ELF-1 (cell line): ENCODE measurements around the gene CNTLN.
"Not testable (repeated sequence)": the region's sequence is repeated elsewhere in the genome, so short reads cannot be mapped to it uniquely, and the experiment has no call there.

ENCODE experiments used
- DNase-seq: peaks from one replicate; pipeline ENCODE4 v3.0.0-alpha.2; 2016; ENCODE audit warnings: low read depth, low spot score

Gene CNTLN

DNA sequence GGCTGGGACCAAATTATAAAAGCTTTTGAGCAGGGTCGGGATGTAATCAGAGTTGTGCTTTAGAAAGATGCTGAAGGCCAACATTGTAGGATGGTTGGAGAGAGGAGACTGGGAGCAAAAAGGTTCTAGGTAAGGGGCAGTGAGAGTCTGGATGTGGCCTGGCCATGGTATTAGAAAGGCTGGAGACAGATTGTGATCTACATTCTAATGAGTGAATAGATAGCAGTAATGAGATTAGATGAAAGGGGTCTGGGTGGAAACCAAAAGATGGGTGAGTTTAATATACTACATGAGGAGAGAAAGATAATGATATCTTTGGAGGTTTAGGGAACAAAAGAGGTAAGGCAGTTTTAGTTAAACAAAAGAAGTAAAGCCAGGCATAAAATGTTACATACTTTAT, 355.3 kb downstream of the CNTLN start:
- DNase-seq: no peak

- no peak for DNase-seq
Observed at GRCh38 chr9:17491780-17492179, 356.9 kb downstream of the CNTLN start.

- DNase-seq: no peak
Observed at GRCh38 chr9:17503196-17503595, 368.4 kb downstream of the CNTLN start.

DNA sequence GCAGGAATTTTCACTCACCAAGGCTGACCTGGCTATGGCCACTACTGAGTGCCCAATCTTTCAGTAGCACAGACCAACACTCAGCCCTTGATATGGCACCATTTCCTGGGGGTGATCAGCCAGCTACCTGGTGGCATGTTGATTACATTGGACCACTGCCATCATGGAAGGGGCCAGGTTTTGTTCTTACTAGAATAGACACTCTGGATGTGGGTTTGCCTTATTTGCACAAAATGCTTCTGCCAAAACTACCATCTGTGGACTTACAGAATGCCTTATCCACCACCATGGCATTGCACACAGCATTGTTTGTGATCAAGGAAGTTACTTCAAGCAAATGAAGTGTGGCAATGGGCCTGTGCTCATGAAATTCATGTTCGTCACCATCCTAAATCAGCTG, 374.3 kb downstream of the CNTLN start:
- DNase-seq: no peak

DNA sequence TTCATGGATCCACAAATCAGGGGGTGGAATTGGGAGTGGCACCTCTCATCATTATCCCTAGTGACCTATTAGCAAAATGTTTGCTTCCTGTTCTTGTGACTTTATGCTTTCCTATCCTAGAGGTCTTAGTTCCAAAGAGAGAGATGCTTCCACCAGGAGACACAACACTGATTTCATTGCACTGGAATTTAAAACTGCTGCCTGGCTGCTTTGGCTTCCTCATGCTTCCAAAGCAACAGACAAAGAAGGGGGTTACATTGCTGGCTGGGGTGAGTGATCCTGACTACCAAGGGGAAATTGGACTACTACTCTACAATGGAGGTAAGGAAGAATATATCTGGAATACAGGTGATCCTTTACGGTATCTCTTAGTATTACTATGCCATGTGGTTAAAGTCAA, 374.9 kb downstream of the CNTLN start:
- no peak for DNase-seq

DNA sequence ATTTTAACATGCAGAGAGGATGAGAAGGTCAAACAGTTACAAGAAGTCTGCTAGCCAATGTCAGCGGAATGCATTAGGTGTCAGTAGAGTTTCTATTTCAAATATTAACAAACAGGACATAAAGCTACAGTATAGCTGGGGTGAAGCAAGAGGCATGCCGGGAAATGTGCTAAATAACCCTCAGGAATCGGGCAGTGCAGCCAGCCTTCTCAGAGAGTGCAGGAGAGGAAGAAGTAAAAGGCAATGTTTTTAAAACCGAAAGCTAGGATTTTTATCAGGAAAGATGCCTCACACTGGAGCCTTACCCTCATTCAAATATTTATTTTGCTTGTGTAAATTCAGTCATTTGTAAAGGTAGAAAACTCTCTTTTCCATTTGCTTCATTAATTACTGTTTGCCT, 384.9 kb downstream of the CNTLN start:
- DNase-seq: no peak

- DNase-seq: no peak
Observed at GRCh38 chr9:17520268-17521064, 385.6 kb downstream of the CNTLN start.

DNA sequence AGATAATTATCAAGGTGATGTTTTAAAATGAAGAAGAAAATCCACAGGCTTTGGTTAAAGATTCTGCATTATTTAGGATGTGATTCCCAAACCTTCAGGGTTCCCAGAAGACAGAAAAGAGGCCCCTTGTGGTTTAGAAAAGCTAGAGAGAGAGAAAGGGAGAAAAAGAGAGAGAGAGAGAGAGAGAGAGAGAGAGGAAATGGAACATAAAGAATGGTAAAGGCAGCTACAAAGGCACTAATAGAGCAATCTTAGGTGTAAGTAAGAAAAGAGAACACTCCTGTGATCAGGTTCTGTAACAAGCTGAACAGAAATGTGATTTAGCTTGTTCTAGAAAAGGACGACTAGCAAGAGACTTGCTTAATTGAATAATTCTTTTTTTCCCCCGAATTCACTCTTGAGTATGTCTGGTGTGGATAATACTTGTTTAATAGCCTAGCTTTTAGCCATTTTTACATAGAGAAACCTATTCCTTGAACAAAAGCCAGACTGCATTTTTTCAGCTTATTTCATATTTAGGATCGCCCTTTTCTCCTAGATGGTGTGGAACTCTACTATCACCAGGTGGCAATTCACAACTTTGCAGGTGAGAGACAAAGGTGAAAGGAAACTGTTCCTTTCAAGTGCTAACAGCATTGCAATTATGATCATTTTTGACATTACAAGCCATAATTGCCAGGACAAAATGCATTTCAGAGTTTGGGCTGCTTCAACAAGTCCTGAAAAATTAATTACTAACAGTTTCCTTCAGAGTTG, 386.4 kb downstream of the CNTLN start:
- DNase-seq: no peak

GRCh38 chr9:17526726-17527125, 391.9 kb downstream of the CNTLN start:
- DNase-seq: not testable (repeated sequence)

GRCh38 chr9:17528859-17529258, 394.0 kb downstream of the CNTLN start:
- DNase-seq: no peak

- peak; percentile 16 for DNase-seq
Observed at GRCh38 chr9:17531642-17532254, 396.9 kb downstream of the CNTLN start.

GRCh38 chr9:17532461-17532860, 397.6 kb downstream of the CNTLN start:
- no peak for DNase-seq

GRCh38 chr9:17535176-17535575, 400.3 kb downstream of the CNTLN start:
- no peak for DNase-seq

DNA sequence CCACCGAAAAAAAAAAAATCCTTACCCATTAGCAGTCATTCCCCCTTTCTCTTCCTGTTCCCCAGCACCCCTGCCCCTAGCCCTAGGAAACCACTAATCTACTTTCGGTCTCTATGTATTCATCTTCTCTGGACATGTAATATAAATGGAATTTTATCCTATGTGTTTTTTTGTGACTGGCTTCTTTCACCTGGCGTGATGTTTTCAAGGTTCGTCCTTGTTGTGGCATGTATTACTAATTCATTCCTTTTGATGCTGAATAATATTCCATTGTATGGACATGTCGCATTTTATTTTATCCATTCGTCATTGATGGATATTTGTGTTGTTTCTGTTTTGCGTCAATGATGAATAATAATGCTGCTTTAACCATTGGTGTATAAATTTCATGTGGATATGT, 401.2 kb downstream of the CNTLN start:
- no peak for DNase-seq

DNA sequence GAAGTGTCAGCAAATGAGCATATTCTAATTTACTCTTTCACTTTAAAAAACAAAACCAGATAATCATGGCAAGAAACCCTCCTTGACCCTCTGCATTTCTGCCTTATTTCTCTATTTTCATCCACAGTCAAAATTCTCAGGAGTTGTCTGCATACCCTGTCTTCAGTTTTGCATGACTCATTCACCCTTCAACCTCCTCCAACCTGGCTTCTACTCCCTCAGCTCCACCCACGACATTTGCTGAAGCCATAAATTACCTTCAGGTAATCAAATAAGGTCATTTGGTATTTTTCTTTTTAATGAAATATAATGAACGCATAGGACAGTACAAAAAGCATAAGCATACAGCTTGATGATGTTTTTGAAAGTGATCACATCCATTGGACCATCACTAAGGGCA, 416.2 kb downstream of the CNTLN start:
- DNase-seq: no peak
